Muscle layer of duodenum (tissue), 2 donors: Measurements from ENCODE around the gene SEMA7A.
"Not testable (repeated sequence)": the region's sequence is repeated elsewhere in the genome, so short reads cannot be mapped to it uniquely, and the experiment has no call there.

Source experiments
- H3K27ac ChIP-seq: one replicate; pipeline ENCODE4 v1.7.0; 2013; ENCODE audit warnings: mild to moderate bottlenecking, low read length
- H3K27me3 ChIP-seq: one replicate; pipeline ENCODE4 v1.7.0; 2013; ENCODE audit warnings: low read depth, mild to moderate bottlenecking, control low read depth, low read length
- H3K36me3 ChIP-seq, 2 donors: one replicate each; pipeline ENCODE4 v1.7.0; 2013; ENCODE audit warnings: low read length in 2 of 2, control low read depth in 1 of 2, mild to moderate bottlenecking in 1 of 2; ENCODE audit not compliant: insufficient read depth in 2 of 2, control insufficient read depth in 1 of 2
- H3K4me1 ChIP-seq, 2 donors: one replicate each; pipeline ENCODE4 v1.7.0; 2013; ENCODE audit warnings: low read length in 2 of 2, mild to moderate bottlenecking in 2 of 2, control low read depth in 1 of 2, moderate library complexity in 1 of 2; ENCODE audit not compliant: insufficient read depth in 2 of 2, control insufficient read depth in 1 of 2
- H3K4me3 ChIP-seq, 2 donors: one replicate each; pipeline ENCODE4 v1.7.0; 2013; ENCODE audit warnings: low read length in 2 of 2, low read depth in 1 of 2, mild to moderate bottlenecking in 1 of 2
- H3K9me3 ChIP-seq, 2 donors: one replicate each; pipeline ENCODE4 v1.7.0; 2013; ENCODE audit warnings: low read length in 2 of 2, control low read depth in 1 of 2, mild to moderate bottlenecking in 1 of 2; ENCODE audit not compliant: control insufficient read depth in 1 of 2
- donor health status: healthy.

Gene SEMA7A

DNA sequence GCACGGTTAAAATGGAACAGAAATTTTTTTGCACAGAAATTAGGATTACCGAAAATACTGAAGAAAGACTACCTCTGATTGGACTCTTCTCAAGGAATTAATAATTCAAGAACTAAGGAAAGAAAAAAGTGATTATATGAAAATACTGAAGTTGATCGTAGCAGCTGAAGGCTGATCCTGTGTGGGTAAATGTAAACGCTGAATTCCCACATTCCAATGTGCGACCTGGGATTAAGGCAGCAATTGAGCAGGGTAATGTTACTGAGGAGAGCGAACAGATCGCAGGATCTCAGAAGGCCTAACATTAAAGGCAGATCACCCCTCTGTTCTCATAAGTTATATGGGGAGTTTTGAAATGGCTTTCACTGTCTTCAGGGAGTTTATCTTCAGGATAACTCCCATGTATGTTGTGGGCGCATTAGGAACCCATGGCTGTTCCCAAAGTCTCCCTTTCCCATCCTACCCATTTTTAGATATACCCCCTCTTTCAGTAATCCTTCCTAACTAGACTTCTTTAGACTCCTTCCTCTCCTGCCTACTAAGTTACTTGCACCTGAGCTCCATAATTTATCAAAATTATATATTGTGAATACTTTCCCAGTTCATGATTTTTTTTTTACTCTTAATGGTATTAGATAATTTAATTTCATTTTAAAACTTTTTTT is 28.2 kb upstream of the SEMA7A start:
- H3K9me3 ChIP-seq, result no peaks in the 10 kb centered on the region
- no peaks in the 10 kb centered on the region for H3K27me3 ChIP-seq
- peaks cover 0 to 2% of the 10 kb centered on the region in 2 donors for H3K36me3 ChIP-seq
- H3K4me1 ChIP-seq, result peaks cover 6 to 17% of the 10 kb centered on the region in 2 donors
- H3K27ac ChIP-seq, result peak overlapping the region; percentile 93
- H3K4me3 ChIP-seq, result peak overlapping the region; percentile 96 to 99

DNA sequence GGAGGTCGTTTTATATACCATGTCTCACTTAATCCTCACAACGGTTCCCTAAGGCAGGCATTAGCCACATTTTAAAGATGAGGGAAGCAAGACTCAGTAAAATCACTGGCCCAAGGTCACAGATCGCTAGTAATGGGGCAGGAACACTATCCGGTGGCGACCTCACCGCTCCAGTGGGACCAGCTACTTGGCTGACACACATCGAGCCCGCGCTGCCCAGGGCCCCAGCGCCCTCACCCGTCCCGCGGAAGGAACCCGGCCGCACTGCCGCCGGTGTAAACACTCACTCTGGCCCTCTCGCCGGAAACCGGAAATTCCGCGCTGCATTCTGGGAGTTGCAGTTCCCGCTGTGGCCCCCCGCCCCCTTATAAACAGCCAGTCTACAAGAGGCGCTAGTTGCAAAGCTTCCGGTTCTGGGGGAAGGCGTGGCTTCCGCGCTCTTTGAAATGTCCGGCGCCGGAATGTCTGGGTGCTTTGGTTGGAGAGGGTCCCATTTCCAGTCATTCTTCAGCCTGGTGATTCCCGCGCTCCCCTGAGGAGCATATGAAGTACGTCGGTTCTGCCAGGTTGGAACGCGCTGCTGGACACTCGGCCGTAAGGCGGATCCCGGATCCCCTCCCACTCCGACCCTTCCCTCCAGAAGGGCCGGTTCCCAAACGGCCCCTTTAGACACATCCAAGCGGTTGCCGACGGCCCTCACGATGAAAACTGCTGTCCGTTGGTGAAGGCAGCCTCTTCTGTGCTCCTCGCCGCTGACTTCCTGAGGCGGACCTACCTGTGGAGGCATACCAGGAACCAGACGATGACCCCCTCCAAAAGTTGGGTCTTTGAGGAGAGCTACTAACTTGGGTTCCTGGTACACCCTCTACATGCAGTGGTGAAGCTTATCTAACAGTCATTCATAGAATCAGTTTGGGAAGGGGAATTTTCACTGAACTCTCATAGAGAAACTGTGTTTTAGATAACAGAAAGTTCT is 27.4 kb upstream of the SEMA7A start, which contains the start of gene UBL7:
TSS of gene UBL7 (minus strand) at position 290 of the 976 bp plus-strand sequence. CDS start 2,293 bp downstream, outside the sequence.
- Histone ChIP-seq H3K9me3 (no peaks in the 10 kb centered on the region), H3K4me3 (peak within 1 kb of the TSS; percentile 96 to 99), H3K27me3 (no peaks in the 10 kb centered on the region), H3K27ac (peak within 1 kb of the TSS; percentile 93), H3K36me3 (peaks cover 0 to 9% of the 10 kb centered on the region in 2 donors), H3K4me1 (peaks cover 6 to 17% of the 10 kb centered on the region in 2 donors)

DNA sequence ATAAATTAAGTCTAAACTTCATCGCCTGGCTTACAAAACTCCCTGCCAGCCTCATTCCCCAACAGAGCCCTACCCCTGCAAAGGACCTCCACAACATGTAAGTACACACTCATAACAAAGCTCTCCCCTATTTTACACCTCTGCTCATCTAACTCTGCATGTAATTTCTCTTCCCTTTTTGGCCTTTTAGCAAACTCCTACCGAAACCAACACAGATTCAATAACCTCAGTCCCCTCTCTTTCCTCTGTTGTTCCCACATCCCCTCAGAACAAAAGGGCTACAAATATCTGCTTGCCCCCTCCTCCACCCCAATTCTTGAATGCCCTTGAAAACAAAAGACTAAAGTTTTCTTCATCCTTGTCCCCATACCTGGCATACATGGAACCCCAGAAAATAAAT is 26.5 kb upstream of the SEMA7A start:
- Histone ChIP-seq H3K27ac (peak overlapping the region; percentile 93), H3K9me3 (no peaks in the 10 kb centered on the region), H3K4me1 (peaks cover 6 to 17% of the 10 kb centered on the region in 2 donors), H3K4me3 (peak overlapping the region; percentile 96 to 99), H3K27me3 (no peaks in the 10 kb centered on the region), H3K36me3 (peaks cover 3 to 15% of the 10 kb centered on the region in 2 donors)

DNA sequence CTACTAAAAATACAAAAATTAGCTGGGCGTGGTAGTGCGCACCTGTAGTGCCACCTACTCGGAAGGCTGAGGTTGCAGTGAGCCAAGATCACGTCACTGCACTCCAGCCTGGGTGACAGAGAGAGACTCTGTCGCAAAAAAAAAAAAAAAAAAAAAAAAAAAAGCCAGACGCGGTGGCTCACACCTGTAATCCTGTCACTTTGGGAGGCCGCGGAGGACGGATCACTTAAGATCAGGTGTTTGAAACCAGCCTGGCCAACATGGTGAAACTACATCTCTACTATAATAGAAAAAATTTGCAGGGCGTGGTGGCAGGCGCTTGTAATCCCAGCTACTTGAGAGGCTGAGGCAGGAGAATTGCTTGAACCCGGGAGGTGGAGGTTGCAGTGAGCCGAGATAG is 26.0 kb upstream of the SEMA7A start:
- H3K27ac ChIP-seq, result not testable (repeated sequence)
- H3K4me1 ChIP-seq, result peaks cover 6 to 17% of the 10 kb centered on the region in 2 donors
- peak overlapping the region in 1 of 2 donors; percentile 96 for H3K4me3 ChIP-seq

DNA sequence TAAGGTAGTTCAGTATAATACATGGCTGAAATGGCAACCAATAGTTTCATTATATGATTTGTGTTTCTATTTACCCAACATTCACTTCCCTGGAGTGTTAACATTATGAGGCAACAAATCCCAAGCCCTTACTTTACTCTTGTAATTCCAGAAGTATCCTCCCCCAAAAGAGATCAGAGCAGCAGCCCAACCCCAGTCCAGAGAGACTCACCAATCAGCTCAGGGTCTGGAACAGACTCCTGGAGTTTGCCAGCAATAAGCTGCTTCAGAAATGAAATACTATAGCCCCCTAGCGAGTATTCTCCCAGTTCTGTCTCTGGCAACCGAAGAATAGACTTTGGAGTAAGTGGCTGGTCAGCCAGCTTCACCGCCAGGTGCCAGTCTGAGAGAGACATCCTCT is 24.7 kb upstream of the SEMA7A start:
- H3K36me3 ChIP-seq, result peaks cover 12 to 28% of the 10 kb centered on the region in 2 donors
- H3K9me3 ChIP-seq, result no peaks in the 10 kb centered on the region
- H3K27ac ChIP-seq, result no peak overlapping the region

More for the DNA sequence above, 26.0 kb upstream of the SEMA7A start:
- peaks cover 7 to 20% of the 10 kb centered on the region in 2 donors for H3K36me3 ChIP-seq
- H3K27me3 ChIP-seq, H3K9me3 ChIP-seq: not testable (repeated sequence)

DNA sequence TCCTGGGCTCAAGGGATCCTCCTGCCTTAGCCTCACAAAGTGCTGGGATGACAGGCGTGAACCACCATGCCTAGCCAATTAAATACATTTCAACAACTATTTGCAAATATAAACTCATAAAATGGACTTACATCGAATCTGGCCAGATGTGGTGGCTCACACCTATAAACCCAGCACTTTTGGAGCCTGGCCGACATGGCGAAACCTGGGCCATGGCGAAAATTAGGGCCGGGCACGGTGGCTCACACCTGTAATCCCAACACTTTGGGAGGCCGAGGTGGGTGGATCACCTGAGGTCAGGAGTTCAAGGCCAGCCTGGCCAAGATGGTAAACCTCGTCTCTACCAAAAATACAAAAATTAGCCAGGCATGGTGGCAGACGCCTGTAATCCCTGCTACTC is 23.3 kb upstream of the SEMA7A start:
- not testable (repeated sequence) for H3K4me3 ChIP-seq, H3K27ac ChIP-seq, H3K27me3 ChIP-seq, H3K9me3 ChIP-seq
- H3K36me3 ChIP-seq, result peaks cover 23 to 32% of the 10 kb centered on the region in 2 donors
- peaks cover 4 to 17% of the 10 kb centered on the region in 2 donors for H3K4me1 ChIP-seq

More for the DNA sequence above, 24.7 kb upstream of the SEMA7A start:
- Histone ChIP-seq H3K4me3 (no peak overlapping the region), H3K27me3 (no peaks in the 10 kb centered on the region), H3K4me1 (peaks cover 6 to 17% of the 10 kb centered on the region in 2 donors)

DNA sequence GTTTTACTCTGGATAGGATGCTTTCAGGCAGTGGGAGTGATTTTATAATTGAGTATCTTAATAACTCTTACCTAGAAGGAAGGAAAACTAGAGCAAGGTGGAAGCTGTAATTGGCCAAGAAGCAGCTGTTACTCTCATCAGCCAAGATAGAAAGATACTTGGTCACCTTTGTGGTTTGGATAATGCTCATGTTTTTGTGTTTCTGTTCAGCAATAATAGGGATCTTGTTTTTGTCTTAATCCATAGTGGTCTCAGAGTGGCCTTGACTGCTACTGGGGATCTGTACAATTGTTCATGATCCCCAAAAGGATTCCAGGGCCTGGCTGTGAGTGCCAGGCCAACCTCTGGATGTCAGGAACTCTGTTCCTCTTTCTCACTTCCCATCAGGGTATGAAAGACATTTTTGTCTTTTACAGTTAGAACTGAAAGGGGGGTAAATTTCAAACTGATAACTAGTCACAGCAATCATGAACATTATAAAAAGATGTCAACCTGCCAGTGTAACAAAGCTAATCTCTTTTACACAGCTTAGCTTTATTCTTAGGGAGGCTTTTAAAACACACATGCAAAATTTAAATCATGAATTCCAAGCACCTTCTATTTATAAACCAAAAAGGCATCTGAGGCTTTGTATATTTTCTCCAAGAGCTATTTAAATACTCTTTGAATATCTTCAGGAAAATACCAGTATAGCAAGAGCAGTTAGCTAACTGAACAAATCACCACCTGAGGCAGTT is 21.2 kb upstream of the SEMA7A start:
- Histone ChIP-seq H3K9me3 (no peaks in the 10 kb centered on the region), H3K27me3 (no peaks in the 10 kb centered on the region), H3K4me1 (peaks cover 0 to 5% of the 10 kb centered on the region in 2 donors), H3K4me3 (no peak overlapping the region), H3K27ac (no peak overlapping the region), H3K36me3 (peaks cover 41 to 53% of the 10 kb centered on the region in 2 donors)

DNA sequence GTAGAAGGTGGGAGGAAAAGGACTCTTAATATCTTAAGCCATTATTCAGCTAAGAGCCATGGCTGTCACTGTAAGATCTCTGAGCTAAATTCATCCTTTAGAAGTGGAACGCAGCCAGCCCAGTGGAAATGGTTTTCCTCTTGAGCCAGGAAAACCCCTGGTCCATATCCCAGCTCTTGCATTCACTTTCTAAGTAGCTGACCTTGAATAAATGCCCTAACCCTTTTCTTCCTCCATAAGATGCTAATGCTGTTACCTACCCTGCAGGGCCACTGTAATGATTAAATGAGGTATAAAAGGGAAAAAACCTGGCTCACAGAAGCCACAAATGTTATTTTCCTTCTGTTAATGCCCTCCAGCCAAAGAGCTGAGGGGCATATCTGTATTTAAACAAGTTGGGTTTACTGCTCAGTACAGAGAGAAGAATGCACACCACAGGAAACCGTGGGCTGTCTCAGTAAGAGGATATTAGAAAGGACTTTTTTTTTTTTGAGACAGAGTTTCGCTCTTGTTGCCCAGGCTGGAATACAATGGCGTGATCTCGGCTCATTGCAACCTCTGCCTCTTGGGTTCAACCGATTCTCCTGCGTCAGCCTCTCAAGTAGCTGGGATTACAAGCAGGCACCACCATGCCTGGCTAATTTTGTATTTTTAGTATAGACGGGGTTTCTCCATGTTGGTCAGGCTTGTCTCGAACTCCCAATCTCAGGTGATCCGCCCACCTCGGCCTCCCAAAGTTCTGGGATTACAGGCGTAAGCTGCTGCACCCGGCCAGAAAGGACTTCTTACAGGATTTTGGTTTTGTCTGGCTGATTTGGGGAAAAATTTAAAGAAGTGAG is 20.4 kb upstream of the SEMA7A start:
- H3K4me3 ChIP-seq, result no peak overlapping the region
- H3K4me1 ChIP-seq, result no peaks in the 10 kb centered on the region
- peaks cover 48 to 61% of the 10 kb centered on the region in 2 donors for H3K36me3 ChIP-seq
- H3K27me3 ChIP-seq, result no peaks in the 10 kb centered on the region
- no peak overlapping the region for H3K27ac ChIP-seq
- H3K9me3 ChIP-seq, result no peaks in the 10 kb centered on the region

DNA sequence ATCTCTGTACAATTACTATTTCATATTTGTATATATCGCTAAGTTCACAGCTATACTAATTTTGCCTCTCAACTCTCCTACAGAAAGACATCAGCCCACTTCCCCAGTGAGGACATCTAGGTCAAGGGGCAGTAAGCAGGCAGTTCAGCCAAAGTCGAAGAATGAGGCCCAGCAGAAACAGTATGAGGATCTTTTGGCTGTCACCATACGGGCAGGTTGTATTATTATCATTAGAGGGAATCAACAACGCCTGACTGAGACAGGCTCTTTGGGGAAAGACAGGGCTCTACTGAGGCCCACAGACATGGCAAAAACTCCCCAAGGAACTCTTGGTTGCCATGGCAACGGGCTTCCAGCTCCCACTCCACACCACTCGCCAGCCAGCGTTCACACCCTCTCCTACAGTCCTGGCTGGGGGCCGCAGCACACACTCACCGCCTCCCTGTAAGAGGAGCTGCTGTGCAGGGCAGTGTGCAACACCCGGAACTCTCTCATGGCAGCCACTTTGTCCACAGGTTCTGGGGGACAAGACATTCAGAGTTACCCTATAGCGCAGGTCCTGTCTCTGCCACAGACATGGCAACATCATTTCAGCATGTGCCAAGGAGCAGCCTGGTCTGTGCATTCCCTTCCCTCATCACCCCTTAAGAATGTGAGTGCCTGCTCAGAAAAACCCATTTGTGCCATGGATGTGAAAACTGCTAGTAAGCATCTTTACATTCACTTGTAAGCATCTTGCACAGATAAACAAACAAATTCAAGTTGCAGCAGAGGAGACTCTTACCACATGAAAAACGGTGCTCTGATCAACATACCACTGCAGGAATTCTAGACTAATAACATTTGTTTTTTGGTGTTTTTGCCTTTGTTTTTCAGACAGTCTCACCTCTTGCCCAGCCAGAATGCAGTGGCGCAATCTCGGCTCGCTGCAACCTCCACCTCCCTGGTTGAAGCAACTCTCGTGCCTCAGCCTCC is 18.4 kb upstream of the SEMA7A start:
- Histone ChIP-seq H3K9me3 (no peaks in the 10 kb centered on the region), H3K4me1 (no peaks in the 10 kb centered on the region), H3K27ac (no peak overlapping the region), H3K27me3 (no peaks in the 10 kb centered on the region), H3K4me3 (no peak overlapping the region), H3K36me3 (peaks cover 60 to 80% of the 10 kb centered on the region in 2 donors)
